Uterus (tissue), 2 donors: Measurements from ENCODE around the gene FAM110A.

Source experiments
- POLR2A ChIP-seq, 2 donors: fragments of 450-650 bp; IDR thresholded peaks; one replicate each; pipeline ENCODE4 v1.6.1; 2016; ENCODE audit warnings: antibody characterized with exemption in 2 of 2, mild to moderate bottlenecking in 1 of 2, moderate library complexity in 1 of 2
- TF ChIP-seq, protein P1 (sequence below), 4 experiments: fragments of 200-600 bp in 2 of 4; fragments of 450-650 bp in 2 of 4; sonication (generic) in 2 of 4; IDR thresholded peaks; one replicate each; pipeline ENCODE4 v1.5.1; 2016 to 2019; ENCODE audit warnings: antibody characterized with exemption in 4 of 4, mild to moderate bottlenecking in 2 of 4, moderate library complexity in 1 of 4

DNA sequence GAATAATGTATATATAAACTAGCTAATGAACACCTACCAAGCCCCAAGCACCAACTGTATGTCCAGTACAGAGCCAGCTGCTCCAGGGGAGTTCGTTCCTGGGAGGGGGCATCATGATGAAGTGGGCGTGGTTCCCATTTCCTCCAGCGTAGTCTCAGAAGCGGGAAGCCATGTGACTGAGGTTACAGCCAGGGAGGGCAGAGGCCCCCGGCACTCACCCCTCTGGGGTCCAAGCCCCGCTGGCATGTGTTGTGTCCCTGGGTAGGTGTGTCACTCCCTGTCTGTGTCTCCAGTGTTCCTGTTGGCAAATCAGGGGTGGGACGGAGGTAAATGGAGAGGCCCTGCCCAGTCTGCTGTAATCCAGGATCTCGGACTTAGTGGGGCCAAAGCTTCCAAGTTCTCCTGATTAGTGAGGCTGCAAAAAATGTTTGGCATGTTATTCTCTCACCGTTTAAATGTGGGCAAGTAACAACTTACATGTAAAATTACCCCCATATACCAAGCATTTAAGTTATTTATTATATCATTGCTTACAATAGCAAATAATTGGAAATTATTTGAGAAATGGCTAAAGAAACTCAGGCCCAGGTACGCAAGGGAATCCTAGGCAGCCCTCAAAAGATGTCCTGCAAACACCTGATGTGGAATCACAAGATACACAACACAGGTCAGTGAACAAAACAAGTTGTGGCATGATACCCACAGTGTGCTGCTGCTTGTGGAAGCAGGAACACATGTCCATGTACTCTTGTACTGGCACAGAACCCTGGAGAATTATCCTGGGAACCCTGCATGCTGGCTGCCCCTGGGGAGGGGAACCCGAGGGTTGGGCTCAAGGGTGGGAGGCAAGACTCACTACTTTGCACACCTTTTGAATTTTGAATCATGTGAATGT lies 22.2 kb downstream of the FAM110A start:
- TF ChIP-seq, protein P1, sequence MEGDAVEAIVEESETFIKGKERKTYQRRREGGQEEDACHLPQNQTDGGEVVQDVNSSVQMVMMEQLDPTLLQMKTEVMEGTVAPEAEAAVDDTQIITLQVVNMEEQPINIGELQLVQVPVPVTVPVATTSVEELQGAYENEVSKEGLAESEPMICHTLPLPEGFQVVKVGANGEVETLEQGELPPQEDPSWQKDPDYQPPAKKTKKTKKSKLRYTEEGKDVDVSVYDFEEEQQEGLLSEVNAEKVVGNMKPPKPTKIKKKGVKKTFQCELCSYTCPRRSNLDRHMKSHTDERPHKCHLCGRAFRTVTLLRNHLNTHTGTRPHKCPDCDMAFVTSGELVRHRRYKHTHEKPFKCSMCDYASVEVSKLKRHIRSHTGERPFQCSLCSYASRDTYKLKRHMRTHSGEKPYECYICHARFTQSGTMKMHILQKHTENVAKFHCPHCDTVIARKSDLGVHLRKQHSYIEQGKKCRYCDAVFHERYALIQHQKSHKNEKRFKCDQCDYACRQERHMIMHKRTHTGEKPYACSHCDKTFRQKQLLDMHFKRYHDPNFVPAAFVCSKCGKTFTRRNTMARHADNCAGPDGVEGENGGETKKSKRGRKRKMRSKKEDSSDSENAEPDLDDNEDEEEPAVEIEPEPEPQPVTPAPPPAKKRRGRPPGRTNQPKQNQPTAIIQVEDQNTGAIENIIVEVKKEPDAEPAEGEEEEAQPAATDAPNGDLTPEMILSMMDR (IDR thresholded peaks at IDR 0.05) = no peak
- TF ChIP-seq POLR2A (IDR thresholded peaks at IDR 0.05) = no peak
